GM18858 (cell line): ENCODE data around the gene ZSWIM3.

ENCODE experiments used
- ATAC-seq: cut with Tn5 transposase; IDR thresholded peaks from one replicate; pipeline ENCODE4 v1.9.1; 2021; ENCODE audit not compliant: unreplicated experiment

The ZSWIM3 gene

GRCh38 chr20:45832619-45833018, 24.8 kb upstream of the ZSWIM3 start:
- ATAC-seq: no peak

- no peak for ATAC-seq
Measured at GRCh38 chr20:45833030-45833882, 24.2 kb upstream of the ZSWIM3 start, which contains the start of gene SNX21. SNX21 (plus strand) TSS chr20:45833799; CDS start chr20:45833920, 121 bp downstream.

GRCh38 chr20:45833883-45834796, 23.3 kb upstream of the ZSWIM3 start:
- ATAC-seq: no peak

- ATAC-seq: no peak
Measured at GRCh38 chr20:45834797-45835161, 22.6 kb upstream of the ZSWIM3 start.

- ATAC-seq: no peak
Measured at GRCh38 chr20:45835329-45835765, 22.1 kb upstream of the ZSWIM3 start.

GRCh38 chr20:45835825-45836224, 21.6 kb upstream of the ZSWIM3 start:
- ATAC-seq: no peak

- no peak for ATAC-seq
Measured at GRCh38 chr20:45836841-45837240, 20.6 kb upstream of the ZSWIM3 start.

- ATAC-seq: no peak
Measured at GRCh38 chr20:45840700-45841198, 16.7 kb upstream of the ZSWIM3 start.

- no peak for ATAC-seq
Measured at GRCh38 chr20:45841407-45842129, 15.8 kb upstream of the ZSWIM3 start.

GRCh38 chr20:45842169-45842812, 15.1 kb upstream of the ZSWIM3 start:
- no peak for ATAC-seq

- ATAC-seq: no peak
Measured at GRCh38 chr20:45843506-45843905, 13.9 kb upstream of the ZSWIM3 start.

- ATAC-seq: no peak
Measured at GRCh38 chr20:45845452-45845851, 12.0 kb upstream of the ZSWIM3 start.

GRCh38 chr20:45848421-45848820, 9.0 kb upstream of the ZSWIM3 start:
- no peak for ATAC-seq

- no peak for ATAC-seq
Measured at GRCh38 chr20:45848969-45849582, 8.3 kb upstream of the ZSWIM3 start.

GRCh38 chr20:45850238-45850637, 7.2 kb upstream of the ZSWIM3 start:
- ATAC-seq: no peak

GRCh38 chr20:45850926-45851325, 6.5 kb upstream of the ZSWIM3 start:
- no peak for ATAC-seq

GRCh38 chr20:45851501-45851900, 5.9 kb upstream of the ZSWIM3 start:
- ATAC-seq: no peak

- ATAC-seq: no peak
Measured at GRCh38 chr20:45852326-45852725, 5.1 kb upstream of the ZSWIM3 start.

GRCh38 chr20:45853484-45853883, 3.9 kb upstream of the ZSWIM3 start:
- ATAC-seq: no peak

- no peak for ATAC-seq
Measured at GRCh38 chr20:45857882-45858216, 435 bp downstream of the ZSWIM3 start.
